ENCODE measurements around the gene CENPU.

CENPU gene

GRCh38 chr4:184766446-184766845 lies 32.5 kb upstream of the CENPU start:
- Histone ChIP-seq H3K36me3 (ENCODE audit: low read depth) (peaks cover 24% of the 10 kb centered on the region), H3K9me3 (ENCODE audit: severe bottlenecking) (no peaks in the 10 kb centered on the region), H3K4me3 (ENCODE audit: severe bottlenecking) (no peak overlapping the region), H3K4me1 (ENCODE audit: insufficient read depth, poor library complexity, severe bottlenecking) (no peaks in the 10 kb centered on the region), H3K27ac (ENCODE audit: poor library complexity, severe bottlenecking) (no peak overlapping the region), H3K27me3 (ENCODE audit: insufficient read depth, poor library complexity, severe bottlenecking) (no peaks in the 10 kb centered on the region)
- DNase-seq (ENCODE audit: low spot score) (no peak), ATAC-seq (ENCODE audit: low read depth) (no peak)
- no peak for TF ChIP-seq CTCF (IDR thresholded peaks at IDR 0.05; ENCODE audit: poor library complexity, severe bottlenecking)

GRCh38 chr4:184765473-184766340 lies 31.8 kb upstream of the CENPU start:
- Histone ChIP-seq H3K9me3 (ENCODE audit: severe bottlenecking) (no peaks in the 10 kb centered on the region), H3K27ac (ENCODE audit: poor library complexity, severe bottlenecking) (no peak overlapping the region), H3K27me3 (ENCODE audit: insufficient read depth, poor library complexity, severe bottlenecking) (no peaks in the 10 kb centered on the region), H3K36me3 (ENCODE audit: low read depth) (peaks cover 24% of the 10 kb centered on the region), H3K4me1 (ENCODE audit: insufficient read depth, poor library complexity, severe bottlenecking) (no peaks in the 10 kb centered on the region), H3K4me3 (ENCODE audit: severe bottlenecking) (no peak overlapping the region)
- no peak for DNase-seq (ENCODE audit: low spot score)
- no peak for ATAC-seq (ENCODE audit: low read depth)
- TF ChIP-seq CTCF (IDR thresholded peaks at IDR 0.05; ENCODE audit: poor library complexity, severe bottlenecking): no peak

GRCh38 chr4:184764601-184765000 lies 30.7 kb upstream of the CENPU start:
- ATAC-seq (ENCODE audit: low read depth) (no peak), DNase-seq (ENCODE audit: low spot score) (no peak)
- no peaks in the 10 kb centered on the region for H3K9me3 ChIP-seq (ENCODE audit: severe bottlenecking)
- H3K4me1 ChIP-seq (ENCODE audit: insufficient read depth, poor library complexity, severe bottlenecking): no peaks in the 10 kb centered on the region
- no peak overlapping the region for H3K4me3 ChIP-seq (ENCODE audit: severe bottlenecking)
- H3K36me3 ChIP-seq (ENCODE audit: low read depth): peaks cover 20% of the 10 kb centered on the region
- no peak overlapping the region for H3K27ac ChIP-seq (ENCODE audit: poor library complexity, severe bottlenecking)
- H3K27me3 ChIP-seq (ENCODE audit: insufficient read depth, poor library complexity, severe bottlenecking): no peaks in the 10 kb centered on the region
- TF ChIP-seq CTCF (IDR thresholded peaks at IDR 0.05; ENCODE audit: poor library complexity, severe bottlenecking): no peak

- no peaks in the 10 kb centered on the region for H3K27me3 ChIP-seq (ENCODE audit: insufficient read depth, poor library complexity, severe bottlenecking)
- H3K27ac ChIP-seq (ENCODE audit: poor library complexity, severe bottlenecking): no peak overlapping the region
- no peaks in the 10 kb centered on the region for H3K4me1 ChIP-seq (ENCODE audit: insufficient read depth, poor library complexity, severe bottlenecking)
- DNase-seq (ENCODE audit: low spot score) (no peak), ATAC-seq (ENCODE audit: low read depth) (no peak)
- TF ChIP-seq CTCF (IDR thresholded peaks at IDR 0.05; ENCODE audit: poor library complexity, severe bottlenecking): no peak
- no peak overlapping the region for H3K4me3 ChIP-seq (ENCODE audit: severe bottlenecking)
- H3K9me3 ChIP-seq (ENCODE audit: severe bottlenecking): no peaks in the 10 kb centered on the region
- H3K36me3 ChIP-seq (ENCODE audit: low read depth): peaks cover 19% of the 10 kb centered on the region
These were observed 29.4 kb upstream of the CENPU start for GRCh38 chr4:184763150-184763780.

- Histone ChIP-seq H3K4me3 (ENCODE audit: severe bottlenecking) (no peak overlapping the region), H3K4me1 (ENCODE audit: insufficient read depth, poor library complexity, severe bottlenecking) (no peaks in the 10 kb centered on the region), H3K27ac (ENCODE audit: poor library complexity, severe bottlenecking) (no peak overlapping the region), H3K27me3 (ENCODE audit: insufficient read depth, poor library complexity, severe bottlenecking) (no peaks in the 10 kb centered on the region), H3K36me3 (ENCODE audit: low read depth) (peaks cover 8% of the 10 kb centered on the region), H3K9me3 (ENCODE audit: severe bottlenecking) (no peaks in the 10 kb centered on the region)
- no peak for TF ChIP-seq CTCF (IDR thresholded peaks at IDR 0.05; ENCODE audit: poor library complexity, severe bottlenecking)
- no peak for ATAC-seq (ENCODE audit: low read depth)
- no peak for DNase-seq (ENCODE audit: low spot score)
These were observed 28.2 kb upstream of the CENPU start for GRCh38 chr4:184762100-184762499.

Measured in RWPE2 (cell line).